Stimulated activated CD8-positive, alpha-beta memory T cell treated with anti-CD3 and anti-CD28 coated beads, Interleukin-2, amount 100 ng/mL, for 48 hours (primary cell): ENCODE measurements around the gene CRYGS.
"Not testable (repeated sequence)": the region's sequence is repeated elsewhere in the genome, so short reads cannot be mapped to it uniquely, and the experiment has no call there.

Experiments used
- DNase-seq, 2 donors: peaks; one replicate each; pipeline ENCODE4 v3.0.0-alpha.2; 2020; ENCODE audit warnings: low read depth in 2 of 2

Gene CRYGS

GRCh38 chr3:186544281-186544680, at the start of gene CRYGS:
TSS of gene CRYGS (minus strand) at chr3:186544380. CDS start at chr3:186544326, 54 bp downstream.
- no peak for DNase-seq

- DNase-seq: no peak
These were observed 49.7 kb upstream of the CRYGS start for GRCh38 chr3:186593862-186594261.

GRCh38 chr3:186592682-186593081, 48.5 kb upstream of the CRYGS start:
- DNase-seq: no peak

GRCh38 chr3:186590580-186591295, 46.6 kb upstream of the CRYGS start:
- DNase-seq: no peak

GRCh38 chr3:186589856-186590579, 45.8 kb upstream of the CRYGS start:
- DNase-seq: no peak

- DNase-seq: no peak
These were observed 44.9 kb upstream of the CRYGS start for GRCh38 chr3:186589121-186589520.

- no peak for DNase-seq
These were observed 44.5 kb upstream of the CRYGS start for GRCh38 chr3:186588632-186589031.

- DNase-seq: no peak
These were observed 43.0 kb upstream of the CRYGS start for GRCh38 chr3:186587183-186587582.

- DNase-seq: not testable (repeated sequence)
These were observed 42.1 kb upstream of the CRYGS start for GRCh38 chr3:186586245-186586644.

- DNase-seq: no peak
These were observed 39.7 kb upstream of the CRYGS start for GRCh38 chr3:186583831-186584230.

- DNase-seq: no peak
These were observed 38.4 kb upstream of the CRYGS start for GRCh38 chr3:186582541-186582940.

- DNase-seq: no peak
These were observed 36.6 kb upstream of the CRYGS start for GRCh38 chr3:186580785-186581184.

GRCh38 chr3:186577521-186577920, 33.3 kb upstream of the CRYGS start:
- no peak for DNase-seq

- no peak for DNase-seq
These were observed 27.4 kb upstream of the CRYGS start for GRCh38 chr3:186571644-186572013.

- no peak for DNase-seq
These were observed 26.9 kb upstream of the CRYGS start for GRCh38 chr3:186570941-186571643.

- peak; percentile 95 to 98 for DNase-seq
These were observed 26.1 kb upstream of the CRYGS start, which contains the start of gene DNAJB11 for GRCh38 chr3:186570096-186570940. TSS of gene DNAJB11 (plus strand) at chr3:186570720. CDS start at chr3:186570898, 178 bp downstream.

- no peak for DNase-seq
These were observed 25.6 kb upstream of the CRYGS start for GRCh38 chr3:186569779-186570095.

GRCh38 chr3:186569361-186569760, 25.2 kb upstream of the CRYGS start:
- DNase-seq: not testable (repeated sequence)

GRCh38 chr3:186567072-186567921, 23.1 kb upstream of the CRYGS start, which contains the start of gene TBCCD1:
TSS of gene TBCCD1 (minus strand) at chr3:186567339. CDS start at chr3:186564329, 3,010 bp downstream.
- peak; percentile 90 to 92 for DNase-seq

- DNase-seq: no peak
These were observed 22.5 kb upstream of the CRYGS start for GRCh38 chr3:186566772-186567071.

GRCh38 chr3:186564586-186564985, 20.4 kb upstream of the CRYGS start:
- DNase-seq: no peak
